ENCODE data around the gene CD160.
"Not testable (repeated sequence)": the region's sequence is repeated elsewhere in the genome, so short reads cannot be mapped to it uniquely, and the experiment has no call there.

CD160 gene, protein sequence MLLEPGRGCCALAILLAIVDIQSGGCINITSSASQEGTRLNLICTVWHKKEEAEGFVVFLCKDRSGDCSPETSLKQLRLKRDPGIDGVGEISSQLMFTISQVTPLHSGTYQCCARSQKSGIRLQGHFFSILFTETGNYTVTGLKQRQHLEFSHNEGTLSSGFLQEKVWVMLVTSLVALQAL

DNA sequence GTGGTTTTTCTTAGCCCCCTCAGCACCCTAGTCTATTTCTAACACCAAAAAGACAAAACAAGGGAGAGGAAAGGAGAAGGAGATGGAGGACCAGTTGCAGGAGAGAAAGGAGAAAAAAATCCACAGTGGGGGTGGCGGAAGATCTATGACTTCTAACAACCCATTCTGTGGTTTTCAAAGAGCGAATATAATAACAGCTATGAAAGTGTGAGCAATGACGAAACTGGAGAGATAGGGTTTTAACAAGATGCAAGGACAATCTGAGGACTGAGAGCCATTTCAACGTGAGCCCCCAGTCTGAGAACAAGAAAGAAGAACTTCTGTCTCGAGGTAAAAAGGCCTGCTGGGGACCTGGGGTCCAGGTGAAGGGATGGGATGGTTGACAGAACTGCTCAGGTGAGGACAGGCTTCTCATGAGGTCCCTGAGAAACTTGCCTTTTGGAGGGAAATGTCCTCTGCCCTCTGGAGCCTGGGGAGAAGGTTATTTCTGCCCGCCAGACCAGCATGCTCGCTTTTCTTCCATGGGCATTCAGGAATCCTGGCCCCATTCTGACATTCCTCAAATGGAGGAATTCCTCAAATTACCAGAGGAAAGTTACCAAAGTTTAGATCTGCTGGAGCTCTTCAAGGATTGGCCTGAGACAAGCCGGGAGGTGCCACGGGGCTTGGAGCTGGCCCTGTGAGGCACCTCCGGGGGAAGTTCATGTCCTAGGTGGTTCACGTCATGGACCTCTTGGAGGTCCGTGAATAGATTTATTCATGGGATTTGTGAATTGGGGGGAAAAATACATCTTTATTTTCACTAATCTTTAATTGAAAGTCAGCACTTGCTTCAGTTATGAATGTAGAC, at the start of gene CD160:
Gene CD160 (plus strand): TSS at position 270 of the 850 bp plus-strand sequence. CDS start 8,829 bp downstream, outside the sequence.
- no peak within 1 kb of the TSS for H3K4me3 ChIP-seq (ENCODE audit: low read depth, low read length)
- no peak for DNase-seq (ENCODE audit: low read depth)
- TF ChIP-seq CTCF (conservative IDR thresholded peaks at IDR 0.05; ENCODE audit: low read depth, low read length), result no peak

DNA sequence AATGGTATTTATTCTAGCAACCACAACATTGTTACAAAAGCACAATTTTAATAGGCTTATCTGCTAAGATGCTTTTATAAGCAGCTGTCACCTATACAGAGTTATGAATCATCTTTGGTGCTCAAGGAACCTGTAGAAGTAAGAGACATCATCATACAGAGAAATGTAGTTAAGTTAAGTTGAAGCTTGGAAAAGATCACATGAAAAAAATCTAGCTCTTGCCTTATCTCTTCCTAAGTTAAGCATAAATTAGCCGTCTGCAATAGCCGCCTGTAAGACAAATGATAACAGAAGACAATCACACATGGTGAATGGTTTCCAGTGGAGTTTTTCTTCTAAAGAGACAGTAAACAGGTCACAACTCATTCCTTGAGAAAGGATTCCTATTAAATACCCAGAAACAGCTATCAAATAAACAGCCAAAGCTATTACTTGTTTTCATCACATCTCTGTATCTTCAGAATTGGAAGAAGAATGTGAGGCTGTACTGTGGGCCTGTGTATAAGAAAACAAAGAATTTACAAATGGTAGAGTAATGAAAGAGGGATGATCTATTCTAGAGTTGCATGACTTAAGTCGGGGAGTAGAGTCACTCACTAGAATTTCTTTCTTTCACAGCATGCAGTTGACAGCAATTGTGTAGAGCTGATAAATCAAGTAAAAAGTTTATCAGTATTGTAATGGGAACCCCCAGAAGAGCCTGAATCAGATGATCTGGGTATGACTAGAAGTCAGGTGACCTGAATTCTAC, 48.1 kb upstream of the CD160 start:
- H3K4me3 ChIP-seq (ENCODE audit: low read depth, low read length); DNase-seq (ENCODE audit: low read depth): not testable (repeated sequence)

DNA sequence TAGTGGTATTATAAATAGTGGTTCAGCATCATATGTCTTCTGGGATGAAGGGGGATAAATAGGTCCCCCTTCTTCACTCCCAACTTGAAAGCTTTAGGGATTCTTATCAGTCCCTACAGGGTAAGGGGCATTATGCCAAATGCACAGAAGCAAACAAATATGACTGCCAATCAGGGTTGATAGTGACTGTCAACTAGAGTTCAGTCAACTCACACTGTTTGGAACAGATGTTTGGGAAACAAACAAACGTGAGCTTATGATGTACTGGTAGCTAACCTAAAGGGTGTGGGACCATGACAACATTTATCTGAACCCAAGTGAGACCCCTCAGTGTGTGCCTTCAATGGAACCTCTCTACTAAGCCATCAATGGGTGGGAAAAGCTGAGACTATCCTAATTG, 46.1 kb upstream of the CD160 start:
- not testable (repeated sequence) for H3K4me3 ChIP-seq (ENCODE audit: low read depth, low read length)

DNA sequence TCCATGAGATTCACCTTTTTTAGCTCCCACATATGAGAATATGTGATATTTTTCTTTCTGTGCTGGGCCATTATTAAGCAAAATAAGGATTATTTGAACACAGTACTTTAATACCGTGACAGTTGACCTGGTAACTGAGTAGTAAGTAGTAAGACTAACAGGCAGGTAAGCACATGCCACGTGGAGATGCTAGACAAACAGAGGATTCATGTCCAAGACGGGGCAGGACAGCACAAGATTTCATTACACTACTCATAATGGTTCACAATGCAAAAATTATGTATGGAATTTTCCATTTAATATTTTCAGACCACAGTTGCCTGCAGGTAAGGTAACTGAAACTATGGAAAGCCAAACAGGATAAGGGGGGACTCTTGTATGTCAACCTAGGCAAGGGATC, 34.4 kb upstream of the CD160 start:
- DNase-seq (ENCODE audit: low read depth); H3K4me3 ChIP-seq (ENCODE audit: low read depth, low read length): not testable (repeated sequence)

More for the DNA sequence above, 46.1 kb upstream of the CD160 start:
- not testable (repeated sequence) for DNase-seq (ENCODE audit: low read depth)

DNA sequence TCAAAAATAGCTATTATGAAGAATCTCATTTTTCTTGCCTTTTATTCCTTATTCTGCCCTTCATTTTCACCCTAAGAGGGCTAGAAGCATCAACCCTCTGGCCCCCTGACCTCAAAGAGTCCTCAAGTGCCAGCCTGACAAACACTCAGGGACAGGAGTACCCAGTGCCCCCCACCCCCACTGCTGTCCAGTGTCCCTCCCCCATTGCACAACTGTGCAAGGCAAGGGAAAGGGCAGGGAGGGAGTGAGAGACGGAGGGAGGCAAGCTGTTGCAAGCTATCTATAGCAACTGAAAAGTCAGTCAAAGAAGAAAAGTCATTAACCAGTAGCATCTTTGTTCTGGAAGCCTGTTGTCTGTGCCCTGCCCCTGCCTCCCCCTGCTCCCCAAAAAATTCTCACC, 33.2 kb upstream of the CD160 start:
- H3K4me3 ChIP-seq (ENCODE audit: low read depth, low read length); DNase-seq (ENCODE audit: low read depth): not testable (repeated sequence)

- H3K4me3 ChIP-seq (ENCODE audit: low read depth, low read length), result no peak overlapping the region
- DNase-seq (ENCODE audit: low read depth), result no peak
- TF ChIP-seq CTCF (conservative IDR thresholded peaks at IDR 0.05; ENCODE audit: low read depth, low read length), result no peak
These were observed 31.0 kb upstream of the CD160 start for GRCh38 chr1:145688328-145688727.

DNA sequence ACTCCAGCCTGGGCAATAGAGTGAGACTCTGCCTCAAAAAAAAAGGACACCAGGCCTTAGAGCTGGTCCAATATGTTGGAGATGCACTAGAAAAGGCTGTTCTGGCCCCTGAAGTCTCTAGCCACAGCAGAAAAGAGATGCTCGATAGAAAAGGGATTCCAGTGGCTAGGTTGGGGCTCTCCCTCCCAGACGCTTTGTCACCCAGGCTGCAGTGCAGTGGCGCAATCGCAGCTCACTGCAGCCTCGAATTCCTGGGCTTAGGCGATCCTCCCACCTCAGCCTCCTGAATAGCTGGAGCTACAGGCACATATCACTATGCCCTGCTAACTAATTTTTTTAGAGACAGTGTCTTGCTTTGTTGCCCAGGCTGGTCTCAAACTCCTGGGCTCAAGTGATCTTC, 30.4 kb upstream of the CD160 start:
- no peak for DNase-seq (ENCODE audit: low read depth)
- no peak overlapping the region for H3K4me3 ChIP-seq (ENCODE audit: low read depth, low read length)
- no peak for TF ChIP-seq CTCF (conservative IDR thresholded peaks at IDR 0.05; ENCODE audit: low read depth, low read length)

GRCh38 chr1:145689922-145690321, 29.4 kb upstream of the CD160 start:
- TF ChIP-seq CTCF (conservative IDR thresholded peaks at IDR 0.05; ENCODE audit: low read depth, low read length), result no peak
- no peak overlapping the region for H3K4me3 ChIP-seq (ENCODE audit: low read depth, low read length)
- DNase-seq (ENCODE audit: low read depth), result no peak

All from choroid plexus epithelial cell (primary cell).